ENCODE results near the gene LMO1. TPM values are rescaled to one million over a fixed set of nuclear protein-coding genes. Genes with fewer than 3 reads are reported as not detected.

LMO1 gene
- total RNA-seq, 1 experiment from 2014 or later, result not detected

DNA sequence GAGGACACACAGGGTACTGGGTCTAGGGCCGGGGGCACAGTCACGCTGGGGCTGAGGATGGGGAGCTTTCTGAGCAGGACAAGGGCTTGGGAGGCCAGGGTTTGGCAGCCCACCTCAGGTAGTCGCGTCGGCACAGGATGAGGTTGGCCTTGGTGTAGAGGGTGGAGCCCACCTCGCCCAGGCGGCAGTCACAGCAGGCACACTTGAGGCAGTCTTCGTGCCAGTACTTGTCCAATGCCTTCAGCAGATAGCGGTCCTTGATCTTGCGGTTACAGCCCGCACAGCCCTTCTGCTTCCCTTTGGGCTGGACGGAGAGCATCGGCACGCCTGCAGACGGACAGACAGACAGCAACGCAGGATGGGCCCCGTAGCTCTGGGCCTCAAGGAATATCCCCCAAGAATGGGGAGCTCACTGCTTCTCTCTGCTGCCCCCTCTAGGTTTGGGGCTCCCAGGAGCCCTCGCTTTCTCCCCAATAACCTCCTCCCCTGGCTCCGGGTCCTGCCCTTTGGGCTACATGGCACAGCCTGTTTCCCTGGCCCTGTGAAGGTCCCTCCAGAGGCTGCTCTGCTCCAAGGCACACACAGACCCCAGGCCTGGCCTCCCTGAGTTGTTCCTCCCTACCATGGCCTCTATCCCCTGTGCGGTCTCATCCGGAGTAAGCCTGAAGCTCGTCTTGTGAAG is 33.4 kb downstream of the LMO1 start:
- H3K36me3 Mint-ChIP-seq (ENCODE audit: insufficient read depth, unreplicated experiment), result no peaks in the 10 kb centered on the region
- CTCF ChIA-PET, result interaction anchor here (0.6 to 19.3 kb wide), 9 partner anchors 10 to 337 kb away, joined by 3 to 398 read pairs (median 4); partner anchors contain the start of gene LMO1
- POLR2A ChIA-PET, result interaction anchor here (0.9 to 2.6 kb wide), 2 partner anchors 9 to 378 kb away, joined by 4 to 12 read pairs; no protein-coding TSS in a partner anchor
- H3K4me3 Mint-ChIP-seq (ENCODE audit: unreplicated experiment), result no peak overlapping the region
- no peaks in the 10 kb centered on the region for H3K27me3 Mint-ChIP-seq (ENCODE audit: insufficient read depth, unreplicated experiment)
- no peaks in the 10 kb centered on the region for H3K9me3 Mint-ChIP-seq (ENCODE audit: unreplicated experiment)
- no TSS peak for BruUV-seq (replicated peaks)
- H3K4me1 Mint-ChIP-seq (ENCODE audit: insufficient read depth, unreplicated experiment), result peaks cover 36% of the 10 kb centered on the region
- TF ChIP-seq, protein P1, sequence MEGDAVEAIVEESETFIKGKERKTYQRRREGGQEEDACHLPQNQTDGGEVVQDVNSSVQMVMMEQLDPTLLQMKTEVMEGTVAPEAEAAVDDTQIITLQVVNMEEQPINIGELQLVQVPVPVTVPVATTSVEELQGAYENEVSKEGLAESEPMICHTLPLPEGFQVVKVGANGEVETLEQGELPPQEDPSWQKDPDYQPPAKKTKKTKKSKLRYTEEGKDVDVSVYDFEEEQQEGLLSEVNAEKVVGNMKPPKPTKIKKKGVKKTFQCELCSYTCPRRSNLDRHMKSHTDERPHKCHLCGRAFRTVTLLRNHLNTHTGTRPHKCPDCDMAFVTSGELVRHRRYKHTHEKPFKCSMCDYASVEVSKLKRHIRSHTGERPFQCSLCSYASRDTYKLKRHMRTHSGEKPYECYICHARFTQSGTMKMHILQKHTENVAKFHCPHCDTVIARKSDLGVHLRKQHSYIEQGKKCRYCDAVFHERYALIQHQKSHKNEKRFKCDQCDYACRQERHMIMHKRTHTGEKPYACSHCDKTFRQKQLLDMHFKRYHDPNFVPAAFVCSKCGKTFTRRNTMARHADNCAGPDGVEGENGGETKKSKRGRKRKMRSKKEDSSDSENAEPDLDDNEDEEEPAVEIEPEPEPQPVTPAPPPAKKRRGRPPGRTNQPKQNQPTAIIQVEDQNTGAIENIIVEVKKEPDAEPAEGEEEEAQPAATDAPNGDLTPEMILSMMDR (IDR thresholded peaks at IDR 0.05; ENCODE audit: unreplicated experiment), result no peak
- intact Hi-C loops (cut with micrococcal nuclease), result no loop called here
- H3K27ac Mint-ChIP-seq (ENCODE audit: low read depth, unreplicated experiment), result no peak overlapping the region
- DNase-seq (ENCODE audit: unreplicated experiment), result no peak

DNA sequence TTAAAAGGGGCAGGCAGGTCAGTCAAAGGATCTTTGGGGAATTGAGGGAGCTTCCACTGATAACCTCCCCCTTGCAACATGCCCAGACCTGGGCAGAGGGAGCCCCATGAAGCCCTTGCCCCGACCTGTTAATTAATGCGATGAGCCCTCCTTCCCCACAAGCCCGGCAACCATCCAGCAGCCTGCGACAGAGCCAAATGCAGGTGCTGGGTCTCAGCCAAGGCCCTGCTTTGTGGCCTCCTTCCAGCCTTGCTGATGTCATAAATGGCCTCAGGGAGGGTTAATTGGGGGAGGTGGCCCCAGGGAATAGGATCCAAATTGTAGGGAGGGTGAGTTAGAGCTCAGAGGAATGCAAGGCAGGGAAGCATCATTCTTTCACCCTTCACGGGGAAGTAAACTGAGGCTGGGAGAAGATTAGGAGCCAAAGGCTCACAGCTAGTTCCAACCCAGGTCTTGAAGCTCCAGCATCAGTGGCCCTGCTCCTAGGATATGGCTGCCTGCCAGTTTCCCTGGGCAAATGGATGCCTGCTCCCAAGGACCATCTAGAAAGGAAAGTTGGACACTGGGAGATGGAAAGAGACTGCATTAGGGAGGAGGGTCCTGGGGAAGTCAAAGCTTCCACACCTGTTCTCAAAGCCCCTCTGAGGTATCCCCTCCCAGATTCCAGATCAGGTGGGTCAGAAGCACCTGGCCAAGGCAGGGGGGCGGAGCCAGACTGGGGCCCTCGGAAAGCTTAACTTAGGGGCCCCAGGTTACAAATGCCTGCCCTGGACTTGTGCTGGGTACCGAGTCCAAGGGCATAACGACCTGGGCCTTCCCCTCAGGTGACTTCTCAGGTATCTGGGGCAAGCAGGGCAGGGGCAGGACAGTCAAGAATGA is 34.1 kb downstream of the LMO1 start:
- POLR2A ChIA-PET, result interaction anchor here (0.9 to 2.7 kb wide), 7 partner anchors 9 to 734 kb away, joined by 3 to 12 read pairs (median 4); partner anchors contain the start of gene LMO1
- CTCF ChIA-PET, result interaction anchor here (0.8 to 19.3 kb wide), 12 partner anchors 10 to 581 kb away, joined by 3 to 398 read pairs (median 6); partner anchors contain the start of genes LMO1 and RPL27A
- Mint-ChIP-seq H3K4me1 (ENCODE audit: insufficient read depth, unreplicated experiment) (peaks cover 31% of the 10 kb centered on the region), H3K36me3 (ENCODE audit: insufficient read depth, unreplicated experiment) (no peaks in the 10 kb centered on the region), H3K9me3 (ENCODE audit: unreplicated experiment) (no peaks in the 10 kb centered on the region), H3K4me3 (ENCODE audit: unreplicated experiment) (peak overlapping the region; percentile 47), H3K27ac (ENCODE audit: low read depth, unreplicated experiment) (peak overlapping the region; percentile 46), H3K27me3 (ENCODE audit: insufficient read depth, unreplicated experiment) (no peaks in the 10 kb centered on the region)
- DNase-seq (ENCODE audit: unreplicated experiment), result peak; percentile 83
- intact Hi-C loops (cut with micrococcal nuclease), result loop anchor here (5.0 to 10.0 kb wide), 2 partner anchors 98 to 725 kb away; no protein-coding TSS in a partner anchor
- TF ChIP-seq, protein P1 (IDR thresholded peaks at IDR 0.05; ENCODE audit: unreplicated experiment), result no peak
- no TSS peak for BruUV-seq (replicated peaks)

DNA sequence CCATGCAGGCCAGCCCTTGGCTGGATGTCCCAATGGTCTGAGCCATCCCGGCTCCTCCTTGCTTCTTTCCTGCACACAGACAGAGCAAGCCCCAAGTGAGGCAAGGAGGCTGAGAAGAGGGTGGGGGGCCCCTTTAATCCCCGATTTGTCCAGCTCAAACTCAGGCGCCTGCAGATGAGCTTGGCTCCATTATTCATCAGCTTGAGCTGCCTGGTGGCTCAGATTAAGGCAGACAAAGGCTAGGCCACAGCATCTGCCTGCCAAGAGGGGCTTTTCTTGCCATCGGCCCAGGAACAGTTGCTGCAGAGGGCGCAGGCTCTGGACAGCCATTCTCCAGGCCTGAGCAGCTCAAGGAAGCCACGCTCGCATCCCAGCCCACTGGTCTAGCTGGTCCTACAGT is 35.4 kb downstream of the LMO1 start:
- no peaks in the 10 kb centered on the region for H3K36me3 Mint-ChIP-seq (ENCODE audit: insufficient read depth, unreplicated experiment)
- H3K27ac Mint-ChIP-seq (ENCODE audit: low read depth, unreplicated experiment), result no peak overlapping the region
- POLR2A ChIA-PET, result interaction anchor here (0.7 to 2.7 kb wide), 5 partner anchors 11 to 735 kb away, joined by 3 to 12 read pairs (median 7); partner anchors contain the start of gene LMO1
- peaks cover 20% of the 10 kb centered on the region for H3K4me1 Mint-ChIP-seq (ENCODE audit: insufficient read depth, unreplicated experiment)
- no TSS peak for BruUV-seq (replicated peaks)
- H3K4me3 Mint-ChIP-seq (ENCODE audit: unreplicated experiment), result no peak overlapping the region
- CTCF ChIA-PET, result interaction anchor here (0.6 to 19.3 kb wide), 14 partner anchors 8 to 338 kb away, joined by 3 to 398 read pairs (median 6); partner anchors contain the start of gene LMO1
- intact Hi-C loops (cut with micrococcal nuclease), result loop anchor here (5.0 to 10.0 kb wide), 2 partner anchors 99 to 727 kb away; no protein-coding TSS in a partner anchor
- no peak for DNase-seq (ENCODE audit: unreplicated experiment)
- TF ChIP-seq, protein P1 (IDR thresholded peaks at IDR 0.05; ENCODE audit: unreplicated experiment), result no peak
- H3K9me3 Mint-ChIP-seq (ENCODE audit: unreplicated experiment), result no peaks in the 10 kb centered on the region
- H3K27me3 Mint-ChIP-seq (ENCODE audit: insufficient read depth, unreplicated experiment), result no peaks in the 10 kb centered on the region
